ENCODE data around the gene DZIP3.

DNA sequence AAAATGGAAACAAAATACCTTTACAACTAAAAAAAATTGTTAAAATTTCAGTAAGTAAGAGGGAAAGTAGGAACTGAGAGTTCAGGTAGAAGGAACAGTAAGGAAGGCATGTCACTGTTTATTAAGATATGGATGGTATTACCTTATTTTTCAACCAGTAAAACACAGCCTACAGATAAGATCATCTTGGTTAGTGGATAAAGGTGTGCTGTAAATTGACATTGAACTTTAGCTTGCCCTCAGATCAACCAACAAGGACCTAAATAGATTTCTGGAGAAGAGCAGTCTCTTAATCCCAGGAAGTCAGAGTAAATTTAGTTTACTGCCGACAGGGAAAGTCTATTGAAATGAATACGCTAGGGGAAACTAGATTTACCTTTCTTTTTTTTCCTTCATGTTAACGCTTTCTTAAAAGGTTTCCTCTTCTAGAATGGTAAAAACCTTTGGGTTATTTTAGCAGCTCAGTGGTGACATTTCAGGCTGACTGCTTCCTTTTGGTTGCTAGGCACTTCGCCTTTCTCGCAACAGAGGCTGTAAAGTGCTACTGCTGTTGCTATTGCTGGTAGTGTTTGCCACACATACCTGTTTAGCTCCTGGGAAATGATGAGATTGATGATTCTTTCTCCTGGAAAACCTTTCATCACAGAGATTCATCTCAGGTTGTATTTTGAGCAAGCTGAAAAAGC lies 12.9 kb downstream of the DZIP3 start:
- TF ChIP-seq, protein P1, sequence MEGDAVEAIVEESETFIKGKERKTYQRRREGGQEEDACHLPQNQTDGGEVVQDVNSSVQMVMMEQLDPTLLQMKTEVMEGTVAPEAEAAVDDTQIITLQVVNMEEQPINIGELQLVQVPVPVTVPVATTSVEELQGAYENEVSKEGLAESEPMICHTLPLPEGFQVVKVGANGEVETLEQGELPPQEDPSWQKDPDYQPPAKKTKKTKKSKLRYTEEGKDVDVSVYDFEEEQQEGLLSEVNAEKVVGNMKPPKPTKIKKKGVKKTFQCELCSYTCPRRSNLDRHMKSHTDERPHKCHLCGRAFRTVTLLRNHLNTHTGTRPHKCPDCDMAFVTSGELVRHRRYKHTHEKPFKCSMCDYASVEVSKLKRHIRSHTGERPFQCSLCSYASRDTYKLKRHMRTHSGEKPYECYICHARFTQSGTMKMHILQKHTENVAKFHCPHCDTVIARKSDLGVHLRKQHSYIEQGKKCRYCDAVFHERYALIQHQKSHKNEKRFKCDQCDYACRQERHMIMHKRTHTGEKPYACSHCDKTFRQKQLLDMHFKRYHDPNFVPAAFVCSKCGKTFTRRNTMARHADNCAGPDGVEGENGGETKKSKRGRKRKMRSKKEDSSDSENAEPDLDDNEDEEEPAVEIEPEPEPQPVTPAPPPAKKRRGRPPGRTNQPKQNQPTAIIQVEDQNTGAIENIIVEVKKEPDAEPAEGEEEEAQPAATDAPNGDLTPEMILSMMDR (conservative IDR thresholded peaks at IDR 0.05; ENCODE audit: low read length), result no peak
- TF ChIP-seq EZH2phosphoT487 (IDR thresholded peaks at IDR 0.05; ENCODE audit: borderline replicate concordance, low read depth, low read length), result no peak
